ENCODE data around the gene PRORP. TPM values are rescaled to one million over a fixed set of nuclear protein-coding genes. Genes with fewer than 3 reads are reported as not detected.
"Not testable (repeated sequence)": the region's sequence is repeated elsewhere in the genome, so short reads cannot be mapped to it uniquely, and the experiment has no call there.

Gene PRORP
- total and polyA plus RNA-seq, 2 donors: 12.4 to 28.8 TPM

GRCh38 chr14:35149239-35149638 is 26.9 kb downstream of the PRORP start:
- H3K36me3 ChIP-seq (ENCODE audit: insufficient read depth): no peaks in the 10 kb centered on the region
- 97% methylated on average over 4 of the region's 4 CpGs for WGBS
- no peak for DNase-seq (ENCODE audit: extremely low spot score)
- no peak overlapping the region for H3K27ac ChIP-seq (ENCODE audit: low read depth)
- no peak overlapping the region for H3K4me3 ChIP-seq (ENCODE audit: low read depth, low read length)
- no peaks in the 10 kb centered on the region for H3K4me1 ChIP-seq (ENCODE audit: insufficient read depth)

GRCh38 chr14:35152531-35152930 is 30.2 kb downstream of the PRORP start:
- H3K27ac ChIP-seq (ENCODE audit: low read depth); H3K4me3 ChIP-seq (ENCODE audit: low read depth, low read length); H3K36me3 ChIP-seq (ENCODE audit: insufficient read depth); DNase-seq (ENCODE audit: extremely low spot score); H3K4me1 ChIP-seq (ENCODE audit: insufficient read depth): not testable (repeated sequence)
- 96% methylated on average over 35 of the region's 35 CpGs for WGBS

GRCh38 chr14:35154016-35154415 is 31.7 kb downstream of the PRORP start:
- H3K4me3 ChIP-seq (ENCODE audit: low read depth, low read length): no peak overlapping the region
- no peaks in the 10 kb centered on the region for H3K36me3 ChIP-seq (ENCODE audit: insufficient read depth)
- H3K4me1 ChIP-seq (ENCODE audit: insufficient read depth): no peaks in the 10 kb centered on the region
- WGBS: 68% methylated on average over 2 of the region's 2 CpGs
- no peak for DNase-seq (ENCODE audit: extremely low spot score)
- no peak overlapping the region for H3K27ac ChIP-seq (ENCODE audit: low read depth)

GRCh38 chr14:35155962-35156361 is 33.6 kb downstream of the PRORP start:
- Histone ChIP-seq H3K4me3 (ENCODE audit: low read depth, low read length) (no peak overlapping the region), H3K27ac (ENCODE audit: low read depth) (no peak overlapping the region), H3K36me3 (ENCODE audit: insufficient read depth) (no peaks in the 10 kb centered on the region), H3K4me1 (ENCODE audit: insufficient read depth) (no peaks in the 10 kb centered on the region)
- DNase-seq (ENCODE audit: extremely low spot score): no peak
- WGBS: 41% methylated on average over 1 of the region's 1 CpG

- Histone ChIP-seq H3K4me3 (ENCODE audit: low read depth, low read length) (no peak overlapping the region), H3K36me3 (ENCODE audit: insufficient read depth) (no peaks in the 10 kb centered on the region), H3K27ac (ENCODE audit: low read depth) (no peak overlapping the region), H3K4me1 (ENCODE audit: insufficient read depth) (no peaks in the 10 kb centered on the region)
- 90% methylated on average over 2 of the region's 2 CpGs for WGBS
- no peak for DNase-seq (ENCODE audit: extremely low spot score)
These were observed 36.1 kb downstream of the PRORP start for GRCh38 chr14:35158491-35158890.

GRCh38 chr14:35158951-35159653 is 36.8 kb downstream of the PRORP start:
- no peak for DNase-seq (ENCODE audit: extremely low spot score)
- WGBS: 88% methylated on average over 8 of the region's 8 CpGs
- Histone ChIP-seq H3K4me3 (ENCODE audit: low read depth, low read length) (no peak overlapping the region), H3K36me3 (ENCODE audit: insufficient read depth) (no peaks in the 10 kb centered on the region), H3K4me1 (ENCODE audit: insufficient read depth) (no peaks in the 10 kb centered on the region), H3K27ac (ENCODE audit: low read depth) (no peak overlapping the region)

GRCh38 chr14:35159742-35160409 is 37.5 kb downstream of the PRORP start:
- no peak overlapping the region for H3K27ac ChIP-seq (ENCODE audit: low read depth)
- no peaks in the 10 kb centered on the region for H3K36me3 ChIP-seq (ENCODE audit: insufficient read depth)
- no peak for DNase-seq (ENCODE audit: extremely low spot score)
- H3K4me1 ChIP-seq (ENCODE audit: insufficient read depth): no peaks in the 10 kb centered on the region
- no peak overlapping the region for H3K4me3 ChIP-seq (ENCODE audit: low read depth, low read length)
- WGBS: 65% methylated on average over 6 of the region's 6 CpGs

- H3K4me3 ChIP-seq (ENCODE audit: low read depth, low read length): no peak overlapping the region
- H3K36me3 ChIP-seq (ENCODE audit: insufficient read depth): no peaks in the 10 kb centered on the region
- no peak for DNase-seq (ENCODE audit: extremely low spot score)
- 76% methylated on average over 5 of the region's 5 CpGs for WGBS
- no peaks in the 10 kb centered on the region for H3K4me1 ChIP-seq (ENCODE audit: insufficient read depth)
- no peak overlapping the region for H3K27ac ChIP-seq (ENCODE audit: low read depth)
These were observed 38.9 kb downstream of the PRORP start for GRCh38 chr14:35161231-35161630.

- WGBS: 95% methylated on average over 1 of the region's 1 CpG
- no peak for DNase-seq (ENCODE audit: extremely low spot score)
- no peak overlapping the region for H3K4me3 ChIP-seq (ENCODE audit: low read depth, low read length)
- no peaks in the 10 kb centered on the region for H3K36me3 ChIP-seq (ENCODE audit: insufficient read depth)
- H3K27ac ChIP-seq (ENCODE audit: low read depth): no peak overlapping the region
- no peaks in the 10 kb centered on the region for H3K4me1 ChIP-seq (ENCODE audit: insufficient read depth)
These were observed 41.0 kb downstream of the PRORP start for GRCh38 chr14:35163384-35163783.

GRCh38 chr14:35164849-35165248 is 42.5 kb downstream of the PRORP start:
- no peak overlapping the region for H3K4me3 ChIP-seq (ENCODE audit: low read depth, low read length)
- no peak overlapping the region for H3K27ac ChIP-seq (ENCODE audit: low read depth)
- no peak for DNase-seq (ENCODE audit: extremely low spot score)
- WGBS: 81% methylated on average over 5 of the region's 5 CpGs
- no peaks in the 10 kb centered on the region for H3K4me1 ChIP-seq (ENCODE audit: insufficient read depth)
- no peaks in the 10 kb centered on the region for H3K36me3 ChIP-seq (ENCODE audit: insufficient read depth)

- no peaks in the 10 kb centered on the region for H3K4me1 ChIP-seq (ENCODE audit: insufficient read depth)
- no peak overlapping the region for H3K4me3 ChIP-seq (ENCODE audit: low read depth, low read length)
- no peaks in the 10 kb centered on the region for H3K36me3 ChIP-seq (ENCODE audit: insufficient read depth)
- no peak for DNase-seq (ENCODE audit: extremely low spot score)
- no peak overlapping the region for H3K27ac ChIP-seq (ENCODE audit: low read depth)
- WGBS: 87% methylated on average over 3 of the region's 3 CpGs
These were observed 45.1 kb downstream of the PRORP start for GRCh38 chr14:35167496-35167895.

Other genes starting within 250 kb of the PRORP start
- 38.3 TPM for gene BAZ1A, start 247.2 kb upstream of the PRORP start, total RNA-seq
- 14.8 TPM for gene BAZ1A, start 247.2 kb upstream of the PRORP start, polyA plus RNA-seq
- 111 TPM for gene SRP54, start 139.6 kb upstream of the PRORP start, total RNA-seq
- 34.3 TPM for gene SRP54, start 139.6 kb upstream of the PRORP start, polyA plus RNA-seq
- gene FAM177A1, start 76.3 kb upstream of the PRORP start, total RNA-seq: 49.5 TPM
- 72.6 TPM for gene FAM177A1, start 76.3 kb upstream of the PRORP start, polyA plus RNA-seq
- 66.2 TPM for gene PPP2R3C, start 562 bp upstream of the PRORP start, total RNA-seq
- gene PPP2R3C, start 562 bp upstream of the PRORP start, polyA plus RNA-seq: 28.3 TPM
- gene PSMA6, start 169.8 kb downstream of the PRORP start, total RNA-seq: 124 TPM
- 138 TPM for gene PSMA6, start 169.8 kb downstream of the PRORP start, polyA plus RNA-seq

Measured in urinary bladder (tissue), 4 donors.